ENCODE measurements around the gene FLYWCH2. TPM values are rescaled to one million over a fixed set of nuclear protein-coding genes. Genes with fewer than 3 reads are reported as not detected.
"Not testable (repeated sequence)": the region's sequence is repeated elsewhere in the genome, so short reads cannot be mapped to it uniquely, and the experiment has no call there.

Gene FLYWCH2
- total RNA-seq, 4 donors from 2014 or later: 40.8 to 61.3 (median 53.1) TPM

GRCh38 chr16:2930236-2930635 lies 47.2 kb downstream of the FLYWCH2 start:
- TF ChIP-seq CTCF (IDR thresholded peaks at IDR 0.05) (no peak), POLR2A (IDR thresholded peaks at IDR 0.05) (no peak)
- peaks cover 0 to 43% (median 0%) of the 10 kb centered on the region in 3 donors for H3K36me3 ChIP-seq
- no peak overlapping the region for H3K27ac ChIP-seq
- H3K4me3 ChIP-seq: no peak overlapping the region
- DNase-seq: no peak
- no peaks in the 10 kb centered on the region for H3K27me3 ChIP-seq
- H3K9me3 ChIP-seq: no peaks in the 10 kb centered on the region
- H3K4me1 ChIP-seq: peaks cover 0 to 4% (median 0%) of the 10 kb centered on the region in 4 donors

GRCh38 chr16:2931231-2931914 lies 48.4 kb downstream of the FLYWCH2 start:
- H3K27me3 ChIP-seq, H3K4me1 ChIP-seq, DNase-seq, H3K4me3 ChIP-seq, H3K9me3 ChIP-seq, H3K27ac ChIP-seq: not testable (repeated sequence)
- peaks cover 0 to 51% (median 0%) of the 10 kb centered on the region in 3 donors for H3K36me3 ChIP-seq

- Histone ChIP-seq H3K36me3 (peaks cover 0 to 69% (median 0%) of the 10 kb centered on the region in 3 donors), H3K27ac (no peak overlapping the region), H3K4me1 (no peaks in the 10 kb centered on the region), H3K9me3 (no peaks in the 10 kb centered on the region), H3K27me3 (no peaks in the 10 kb centered on the region), H3K4me3 (no peak overlapping the region)
- DNase-seq: no peak
- TF ChIP-seq POLR2A (IDR thresholded peaks at IDR 0.05) (no peak), CTCF (IDR thresholded peaks at IDR 0.05) (no peak)
Measured at GRCh38 chr16:2933136-2933535, 50.1 kb downstream of the FLYWCH2 start.

GRCh38 chr16:2933701-2934100 lies 50.7 kb downstream of the FLYWCH2 start:
- H3K4me3 ChIP-seq: no peak overlapping the region
- H3K36me3 ChIP-seq: peaks cover 0 to 73% (median 0%) of the 10 kb centered on the region in 3 donors
- no peak for TF ChIP-seq POLR2A (IDR thresholded peaks at IDR 0.05)
- H3K27me3 ChIP-seq: no peaks in the 10 kb centered on the region
- no peak overlapping the region for H3K27ac ChIP-seq
- no peaks in the 10 kb centered on the region for H3K4me1 ChIP-seq
- no peaks in the 10 kb centered on the region for H3K9me3 ChIP-seq
- no peak for DNase-seq

- no peak for DNase-seq
- TF ChIP-seq POLR2A (IDR thresholded peaks at IDR 0.05) (no peak), CTCF (IDR thresholded peaks at IDR 0.05) (no peak)
- H3K4me3 ChIP-seq: no peak overlapping the region
- H3K36me3 ChIP-seq: peaks cover 0 to 79% (median 0%) of the 10 kb centered on the region in 3 donors
- no peaks in the 10 kb centered on the region for H3K9me3 ChIP-seq
- no peak overlapping the region for H3K27ac ChIP-seq
- no peaks in the 10 kb centered on the region for H3K27me3 ChIP-seq
- no peaks in the 10 kb centered on the region for H3K4me1 ChIP-seq
Measured at GRCh38 chr16:2934450-2934849, 51.4 kb downstream of the FLYWCH2 start.

GRCh38 chr16:2936436-2937011 lies 53.5 kb downstream of the FLYWCH2 start:
- no peak for DNase-seq
- H3K27ac ChIP-seq: no peak overlapping the region
- H3K9me3 ChIP-seq: no peaks in the 10 kb centered on the region
- H3K36me3 ChIP-seq: peaks cover 0 to 82% (median 0%) of the 10 kb centered on the region in 3 donors
- H3K4me3 ChIP-seq: no peak overlapping the region
- no peaks in the 10 kb centered on the region for H3K4me1 ChIP-seq
- H3K27me3 ChIP-seq: no peaks in the 10 kb centered on the region
- TF ChIP-seq CTCF (IDR thresholded peaks at IDR 0.05) (no peak), POLR2A (IDR thresholded peaks at IDR 0.05) (no peak)

All from Peyer's patch (tissue), 4 donors.